GM12891 (cell line): ENCODE measurements around the gene UBFD1.

Experiments
- PAX5 ChIP-seq: IDR thresholded peaks from 2 replicates; pipeline ENCODE4 v1.6.1; 2011; ENCODE audit warnings: low read length, moderate library complexity, mild to moderate bottlenecking; ENCODE audit not compliant: insufficient read depth, severe bottlenecking
- POLR2A ChIP-seq: IDR thresholded peaks from 2 replicates; pipeline ENCODE4 v1.6.1; 2011; ENCODE audit warnings: low read depth, low read length, control low read depth
- POLR2AphosphoS5 ChIP-seq: IDR thresholded peaks from 2 replicates; pipeline ENCODE4 v1.6.1; 2011; ENCODE audit warnings: low read depth, low read length, control low read depth
- SPI1 ChIP-seq: IDR thresholded peaks from 2 replicates; pipeline ENCODE4 v1.6.1; 2011; ENCODE audit warnings: low read depth, low read length, control low read depth
- TAF1 ChIP-seq: IDR thresholded peaks from 2 replicates; pipeline ENCODE4 v1.6.1; 2011; ENCODE audit warnings: low read depth, low read length, control low read depth

GRCh38 chr16:23510164-23510914, 47.2 kb upstream of the UBFD1 start, which contains the start of gene GGA2:
- peak; percentile 82 for TF ChIP-seq POLR2AphosphoS5
- TF ChIP-seq POLR2A: peak; percentile 89
- TF ChIP-seq TAF1: peak; percentile 86
- no peak for TF ChIP-seq SPI1
- no peak for TF ChIP-seq PAX5
